Hematopoietic multipotent progenitor cell treated with erythropoietin and hydrocortisone succinate and interleukin-3 and kit ligand, for 4 days (in vitro differentiated cells): Measurements from ENCODE around the gene HSD11B2.

Experiments used
- DNase-seq: peaks from one replicate; pipeline ENCODE4 v3.0.0-alpha.2; 2015

Gene HSD11B2

GRCh38 chr16:67430977-67431774 lies at the start of gene HSD11B2:
Gene HSD11B2, plus strand, starts transcription at chr16:67431121. Its CDS starts 128 bp downstream, at chr16:67431249.
- DNase-seq, result peak; percentile 67

- DNase-seq, result no peak
These were observed 47.6 kb upstream of the HSD11B2 start for GRCh38 chr16:67383284-67383683.

DNA sequence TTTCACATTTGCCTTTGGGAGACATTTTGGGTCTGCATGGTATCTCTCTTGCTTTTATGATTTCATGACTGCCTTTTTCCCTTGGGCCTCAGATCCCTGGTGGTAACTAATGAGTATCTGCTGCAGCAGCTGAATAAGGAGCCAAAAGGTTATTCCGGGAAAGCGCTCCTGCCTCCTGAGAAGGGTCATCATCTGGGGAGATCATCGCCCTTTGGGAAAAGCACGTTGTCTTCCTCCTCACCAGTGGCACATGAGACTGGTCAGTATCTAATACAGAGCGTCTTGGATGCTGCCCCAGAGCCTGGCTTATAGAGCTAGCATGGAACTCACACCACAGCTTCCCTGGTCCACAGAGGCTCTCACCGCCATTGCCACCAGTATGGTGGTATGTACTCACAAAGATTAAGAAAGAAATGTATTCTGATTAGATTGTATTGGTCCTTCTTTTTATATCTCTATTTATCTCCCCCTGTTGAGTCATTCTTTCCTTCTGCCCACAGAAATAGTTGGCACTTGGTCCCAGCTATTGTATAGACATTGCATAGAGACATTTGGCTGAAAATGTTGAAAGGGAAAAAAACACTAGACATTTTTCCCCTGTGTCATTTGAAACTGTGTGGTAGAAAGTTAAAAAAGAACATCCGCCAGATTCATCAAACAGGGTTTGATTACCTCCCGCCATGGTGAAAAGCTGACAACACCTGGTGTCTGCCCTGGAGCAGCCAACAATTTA lies 46.0 kb upstream of the HSD11B2 start:
- no peak for DNase-seq

DNA sequence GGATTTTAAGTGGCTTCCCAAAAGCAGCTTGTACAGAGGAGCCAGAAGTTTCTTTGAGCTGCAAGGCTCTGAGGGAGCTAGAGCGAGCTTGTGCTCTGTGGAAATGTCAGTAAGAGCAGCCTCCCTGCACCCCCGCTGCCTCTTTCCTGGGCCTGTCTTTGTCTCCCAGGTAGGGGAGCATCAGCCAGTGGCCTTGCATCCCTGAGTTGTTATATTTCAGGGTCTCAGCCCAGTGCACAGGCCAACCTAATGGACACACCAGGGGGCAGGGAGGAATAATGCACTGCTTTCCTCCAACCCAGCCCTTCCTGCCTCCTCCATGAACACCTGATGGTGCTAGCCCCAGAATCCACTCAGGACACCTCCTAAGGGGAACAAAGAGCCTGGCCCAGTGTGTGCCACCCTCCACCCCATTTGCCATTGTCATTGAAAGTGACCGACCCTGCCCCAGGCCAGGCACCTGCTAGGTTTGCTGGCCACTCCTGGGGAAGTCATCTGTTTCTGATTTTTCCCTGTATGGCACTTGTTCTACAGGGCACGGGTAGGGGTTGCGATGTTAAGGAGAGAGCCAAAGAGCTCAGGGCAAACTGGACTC lies 44.0 kb upstream of the HSD11B2 start:
- no peak for DNase-seq

- no peak for DNase-seq
These were observed 43.3 kb upstream of the HSD11B2 start for GRCh38 chr16:67387479-67388079.

GRCh38 chr16:67388191-67388590 lies 42.7 kb upstream of the HSD11B2 start:
- no peak for DNase-seq

- no peak for DNase-seq
These were observed 42.3 kb upstream of the HSD11B2 start for GRCh38 chr16:67388591-67388990.

- DNase-seq, result peak; percentile 80
These were observed 40.8 kb upstream of the HSD11B2 start for GRCh38 chr16:67389911-67390815.

DNA sequence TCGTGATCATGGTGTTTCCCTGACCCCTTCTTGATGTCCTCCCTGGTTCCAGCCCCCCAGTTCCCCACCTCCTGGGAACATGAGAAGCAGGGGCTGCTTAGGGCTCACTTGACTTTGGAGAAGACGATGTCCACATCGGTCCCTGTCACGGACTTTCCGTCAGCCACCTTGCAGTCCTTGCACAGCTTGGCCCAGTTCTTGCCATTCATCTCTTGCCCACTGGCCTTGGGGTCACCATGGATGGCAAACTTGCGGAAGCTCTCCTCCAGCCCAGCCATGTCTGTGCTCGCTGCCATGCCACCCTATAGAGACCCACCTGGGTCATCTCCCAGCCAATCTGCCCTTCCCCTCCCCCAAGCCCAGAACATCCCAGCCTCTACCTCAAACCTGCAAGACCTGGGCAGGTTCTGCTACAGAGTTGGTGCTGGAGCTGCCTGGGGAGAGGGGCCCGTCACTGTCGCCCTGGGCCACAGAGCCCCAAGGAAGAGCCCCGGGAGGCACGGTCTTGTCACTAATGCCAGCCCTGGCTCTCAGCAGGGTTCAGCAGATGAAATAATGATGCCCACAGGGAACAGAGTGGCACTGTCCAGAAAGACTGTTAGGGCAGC lies 40.0 kb upstream of the HSD11B2 start:
- DNase-seq, result no peak

DNA sequence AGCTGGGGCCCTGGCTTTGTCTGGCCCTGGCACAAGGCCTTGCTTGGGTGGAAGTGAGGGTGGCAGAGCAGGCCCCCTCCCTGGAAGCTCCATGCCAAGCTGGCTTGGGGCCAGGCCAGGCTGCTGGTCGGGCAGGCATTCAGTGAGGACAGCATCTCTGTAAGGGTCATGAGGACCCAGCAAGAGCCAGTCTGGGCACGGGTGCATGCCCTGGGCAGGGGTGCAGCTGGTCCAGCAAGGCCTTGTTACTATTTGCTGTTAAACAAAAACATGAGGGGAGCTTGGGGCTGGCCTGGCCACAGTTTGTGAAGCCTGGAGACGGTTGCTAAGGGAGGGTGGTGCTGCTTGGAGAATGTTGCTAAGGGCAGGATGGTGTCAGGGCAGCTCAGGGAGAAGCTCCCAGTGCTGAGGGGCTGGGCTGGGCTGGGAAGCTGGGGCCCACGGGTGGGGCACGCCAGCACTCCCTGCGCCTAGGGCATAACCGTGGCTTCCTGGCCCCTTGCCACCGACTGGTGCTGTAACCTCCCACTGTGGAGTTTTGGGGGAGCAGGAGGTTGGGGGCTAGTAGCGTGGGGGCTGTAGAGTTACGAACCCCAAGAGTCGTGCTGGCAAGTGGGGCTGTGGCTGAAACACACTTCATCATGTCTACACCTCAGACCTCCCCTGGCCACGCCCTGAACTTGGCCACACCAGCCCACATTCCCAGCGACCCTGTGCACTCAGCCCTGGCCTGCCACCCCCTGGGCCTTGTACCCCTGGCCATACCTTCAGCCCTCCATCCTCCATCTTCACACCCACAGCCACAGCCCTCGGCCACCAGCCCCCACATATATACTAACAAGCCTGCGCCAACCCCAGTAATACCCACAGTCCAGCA lies 39.3 kb upstream of the HSD11B2 start:
- no peak for DNase-seq

- DNase-seq, result no peak
These were observed 38.4 kb upstream of the HSD11B2 start for GRCh38 chr16:67392301-67393059.

GRCh38 chr16:67393111-67393787 lies 37.7 kb upstream of the HSD11B2 start, which contains the start of gene TPPP3:
Gene TPPP3, minus strand, starts transcription at chr16:67393498. Its CDS starts 2,387 bp downstream, at chr16:67391111.
- peak; percentile 80 for DNase-seq

- DNase-seq, result no peak
These were observed 37.1 kb upstream of the HSD11B2 start for GRCh38 chr16:67393788-67394154.

- DNase-seq, result peak; percentile 68
These were observed 36.5 kb upstream of the HSD11B2 start for GRCh38 chr16:67394155-67395104.

DNA sequence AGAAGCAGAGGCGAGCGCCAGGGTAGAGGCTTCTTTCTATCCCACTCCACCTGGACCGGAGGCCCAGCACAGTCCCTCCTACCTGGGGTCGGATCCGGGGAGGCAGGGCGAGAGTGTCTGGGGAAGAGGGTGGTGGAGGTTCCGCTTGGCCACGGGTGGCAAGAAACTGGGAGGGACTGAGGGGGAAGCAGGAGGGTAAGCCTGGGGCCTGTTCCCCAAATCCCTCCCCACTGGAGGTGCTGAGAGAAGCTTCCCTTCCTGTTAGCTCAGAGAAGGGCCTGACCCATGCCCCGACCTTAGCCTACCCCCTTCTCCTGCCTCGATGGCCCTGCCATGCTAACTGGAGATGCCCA lies 35.8 kb upstream of the HSD11B2 start:
- no peak for DNase-seq

- no peak for DNase-seq
These were observed 35.3 kb upstream of the HSD11B2 start for GRCh38 chr16:67395458-67396158.
